Stomach smooth muscle (tissue), 2 donors: ENCODE data around the gene TMEM221.

Experiments used
- H3K27ac ChIP-seq: one replicate; pipeline ENCODE4 v1.7.0; 2013; ENCODE audit warnings: mild to moderate bottlenecking, low read length, inconsistent platforms
- H3K27me3 ChIP-seq, 2 donors: one replicate each; pipeline ENCODE4 v1.7.0; 2013; ENCODE audit warnings: low read length in 2 of 2; ENCODE audit not compliant: insufficient read depth in 2 of 2, control insufficient read depth in 1 of 2
- H3K36me3 ChIP-seq, 2 donors: one replicate each; pipeline ENCODE4 v1.7.0; 2013; ENCODE audit warnings: low read length in 2 of 2; ENCODE audit not compliant: control insufficient read depth in 2 of 2, insufficient read depth in 2 of 2
- H3K4me1 ChIP-seq: one replicate; pipeline ENCODE4 v1.7.0; 2013; ENCODE audit warnings: low read length; ENCODE audit not compliant: control insufficient read depth, insufficient read depth
- H3K4me3 ChIP-seq, 2 donors: one replicate each; pipeline ENCODE4 v1.7.0; 2013; ENCODE audit warnings: low read length in 2 of 2
- H3K9ac ChIP-seq, 2 donors: one replicate each; pipeline ENCODE4 v1.7.0; 2013; ENCODE audit warnings: low read length in 2 of 2, mild to moderate bottlenecking in 1 of 2
- H3K9me3 ChIP-seq, 2 donors: one replicate each; pipeline ENCODE4 v1.7.0; 2013; ENCODE audit warnings: low read length in 2 of 2; ENCODE audit not compliant: control insufficient read depth in 2 of 2
- donor health status: healthy.
- donor health status: Pancreatic carcinoma.

TMEM221 gene

DNA sequence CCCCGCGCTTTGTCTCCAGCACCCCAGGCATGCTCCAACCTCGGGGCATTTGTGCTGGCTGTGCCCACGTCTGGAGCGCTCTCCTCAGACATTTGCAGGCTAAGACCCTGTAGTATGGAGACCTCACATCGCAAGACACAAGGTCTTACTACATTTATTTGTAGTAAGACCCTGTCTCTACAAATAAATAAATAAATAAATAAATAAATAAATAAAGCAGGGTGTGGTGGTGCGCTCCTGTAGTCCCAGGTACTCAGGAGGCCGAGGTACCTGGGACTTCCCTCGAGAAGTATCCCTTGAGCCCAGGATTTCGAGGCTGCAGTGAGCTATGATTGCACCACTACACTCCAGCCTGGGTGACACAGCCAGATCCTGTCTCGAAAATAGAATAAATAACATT lies 7.7 kb upstream of the TMEM221 start:
- Histone ChIP-seq H3K9me3 (peaks cover 0 to 3% of the 10 kb centered on the region in 2 donors), H3K4me1 (peaks cover 2% of the 10 kb centered on the region), H3K4me3 (no peak overlapping the region), H3K27me3 (peaks cover 29 to 38% of the 10 kb centered on the region in 2 donors), H3K27ac (no peak overlapping the region), H3K36me3 (no peaks in the 10 kb centered on the region), H3K9ac (no peak overlapping the region)

DNA sequence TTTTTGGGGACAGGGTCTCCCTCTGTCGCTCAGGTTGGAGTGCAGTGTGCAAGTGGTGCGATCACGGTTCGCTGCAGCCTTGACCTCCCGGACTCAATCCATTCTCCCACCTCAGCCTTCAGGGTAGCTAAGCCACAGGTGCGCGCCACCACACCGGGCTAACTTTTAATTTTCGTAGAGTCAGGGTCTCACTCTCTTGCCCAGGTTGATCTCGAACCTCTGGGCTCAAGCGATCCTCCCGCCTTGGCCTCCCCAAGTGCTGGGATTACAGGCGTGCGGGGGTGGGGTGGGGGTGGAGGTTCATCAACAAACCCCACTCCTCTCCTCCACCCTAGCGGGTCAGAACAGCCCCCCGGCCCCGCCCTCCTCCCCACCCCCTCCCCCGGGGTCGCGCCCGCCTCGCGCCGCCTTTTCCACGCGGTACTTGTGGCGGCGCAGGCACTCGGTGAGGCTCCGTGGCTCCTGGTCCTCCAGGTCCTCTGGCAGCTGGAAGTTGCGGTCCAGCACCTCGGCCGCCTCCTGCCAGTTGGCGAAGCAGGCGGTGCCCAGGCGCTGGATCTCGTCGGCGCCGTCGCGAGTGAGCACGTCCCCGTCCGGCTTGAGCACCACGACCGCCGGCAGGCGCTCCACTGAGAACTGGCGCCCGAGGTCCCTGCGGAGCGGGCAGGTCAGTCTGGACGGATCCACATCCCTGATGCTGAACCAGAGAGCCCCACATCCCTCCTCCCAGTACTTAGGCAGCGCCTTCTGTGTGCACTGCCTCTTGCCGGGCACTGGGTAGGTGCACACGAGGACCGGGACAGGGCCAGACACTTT lies 7.0 kb upstream of the TMEM221 start:
- Histone ChIP-seq H3K4me1 (peaks cover 2% of the 10 kb centered on the region), H3K36me3 (no peaks in the 10 kb centered on the region), H3K27ac (no peak overlapping the region), H3K9ac (no peak overlapping the region), H3K4me3 (no peak overlapping the region), H3K27me3 (peaks cover 25 to 34% of the 10 kb centered on the region in 2 donors), H3K9me3 (peaks cover 0 to 3% of the 10 kb centered on the region in 2 donors)

DNA sequence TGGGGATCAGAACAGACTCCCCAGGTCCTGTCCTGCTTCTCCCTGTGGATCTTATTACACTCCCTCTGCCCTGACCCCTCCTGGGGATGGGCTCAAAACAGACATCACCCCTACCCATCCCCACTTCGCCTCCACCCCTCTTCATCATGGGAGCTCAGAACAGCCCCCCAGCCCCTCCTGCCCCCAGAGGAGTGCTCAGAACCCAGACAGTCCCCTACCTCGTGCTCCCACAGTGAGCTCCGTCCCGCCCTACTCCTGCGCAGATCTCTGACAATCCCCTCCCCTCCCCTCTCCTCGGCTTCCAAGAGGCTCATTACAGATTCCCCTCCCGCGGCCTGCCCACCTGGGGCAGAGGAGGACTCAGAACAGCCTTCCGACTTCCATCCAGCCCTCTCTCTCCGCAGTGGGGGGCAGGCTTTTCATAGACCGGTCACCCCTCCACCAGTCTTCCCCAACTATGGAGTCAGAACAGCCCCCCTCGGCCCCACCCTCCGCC lies 6.2 kb upstream of the TMEM221 start:
- Histone ChIP-seq H3K9ac (no peak overlapping the region), H3K36me3 (no peaks in the 10 kb centered on the region), H3K27me3 (peaks cover 18 to 28% of the 10 kb centered on the region in 2 donors)

DNA sequence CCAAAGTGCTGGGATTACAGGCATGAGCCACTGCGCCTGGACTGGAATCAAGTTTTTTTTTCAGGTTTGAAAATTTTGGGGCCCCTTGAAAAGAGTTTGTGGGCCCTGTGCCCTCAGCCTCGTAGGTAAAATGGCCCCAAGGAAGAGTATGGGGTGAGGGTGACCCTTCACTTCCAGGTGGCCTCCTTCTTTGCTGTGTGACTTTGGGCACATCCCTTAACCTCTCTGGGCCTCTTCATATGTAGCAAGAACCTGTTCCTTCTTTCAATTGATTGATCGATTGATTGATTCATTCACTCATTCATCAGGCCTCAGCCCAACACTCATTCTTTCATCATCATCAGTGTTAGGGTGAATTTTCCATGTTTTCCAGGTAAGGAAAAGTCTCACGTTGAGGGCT lies 3.4 kb upstream of the TMEM221 start:
- Histone ChIP-seq H3K4me1 (peaks cover 9% of the 10 kb centered on the region), H3K27ac (no peak overlapping the region), H3K36me3 (no peaks in the 10 kb centered on the region), H3K9me3 (peaks cover 0 to 3% of the 10 kb centered on the region in 2 donors), H3K27me3 (peaks cover 12 to 22% of the 10 kb centered on the region in 2 donors), H3K4me3 (no peak overlapping the region), H3K9ac (no peak overlapping the region)

More for the DNA sequence above, 6.2 kb upstream of the TMEM221 start:
- no peak overlapping the region for H3K27ac ChIP-seq
- H3K4me3 ChIP-seq: no peak overlapping the region
- H3K4me1 ChIP-seq: peaks cover 2% of the 10 kb centered on the region
- peaks cover 0 to 3% of the 10 kb centered on the region in 2 donors for H3K9me3 ChIP-seq

DNA sequence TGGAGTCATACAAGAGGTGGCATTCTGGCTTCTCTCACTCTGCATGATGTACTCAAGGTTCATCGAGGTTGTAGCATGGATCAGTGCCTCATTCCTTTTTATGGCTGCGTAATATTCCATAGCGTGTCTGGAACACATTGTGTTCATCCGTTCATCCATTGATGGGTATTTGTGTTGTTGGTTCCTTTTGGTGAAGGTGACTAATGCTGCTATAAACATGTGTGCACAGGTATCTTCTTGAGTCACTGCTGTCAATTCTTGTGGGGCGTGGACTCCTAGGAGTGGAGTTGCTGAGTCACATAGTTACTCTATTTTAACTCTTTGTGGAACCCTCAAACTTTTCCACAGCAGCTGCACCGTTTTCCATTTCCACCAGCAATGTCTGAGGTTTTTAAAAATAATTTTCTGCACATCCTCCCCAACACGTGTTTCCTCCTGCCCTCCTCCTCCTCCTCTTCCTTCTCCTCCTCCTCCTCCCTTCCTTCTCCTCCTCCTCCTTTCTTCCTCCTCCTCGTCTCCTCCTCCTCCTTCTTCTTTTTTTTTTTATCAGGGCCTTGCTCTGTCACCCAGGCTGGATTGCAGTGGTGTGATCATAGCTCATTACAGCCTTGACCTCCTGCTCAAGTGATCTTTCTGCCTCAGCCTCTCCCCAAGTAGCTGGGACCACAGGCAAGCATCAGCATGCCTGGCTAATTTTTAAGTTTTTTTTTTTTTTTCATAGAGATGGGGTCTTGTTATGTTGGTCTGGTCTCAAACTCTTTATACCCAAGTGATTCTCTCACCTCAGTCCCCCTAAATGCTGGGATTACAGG lies 2.0 kb upstream of the TMEM221 start:
- H3K4me1 ChIP-seq: peaks cover 9% of the 10 kb centered on the region
- peaks cover 0 to 3% of the 10 kb centered on the region in 2 donors for H3K9me3 ChIP-seq
- no peak overlapping the region for H3K27ac ChIP-seq
- H3K4me3 ChIP-seq: no peak overlapping the region
- H3K27me3 ChIP-seq: peaks cover 8 to 11% of the 10 kb centered on the region in 2 donors
- H3K9ac ChIP-seq: no peak overlapping the region
- no peaks in the 10 kb centered on the region for H3K36me3 ChIP-seq

DNA sequence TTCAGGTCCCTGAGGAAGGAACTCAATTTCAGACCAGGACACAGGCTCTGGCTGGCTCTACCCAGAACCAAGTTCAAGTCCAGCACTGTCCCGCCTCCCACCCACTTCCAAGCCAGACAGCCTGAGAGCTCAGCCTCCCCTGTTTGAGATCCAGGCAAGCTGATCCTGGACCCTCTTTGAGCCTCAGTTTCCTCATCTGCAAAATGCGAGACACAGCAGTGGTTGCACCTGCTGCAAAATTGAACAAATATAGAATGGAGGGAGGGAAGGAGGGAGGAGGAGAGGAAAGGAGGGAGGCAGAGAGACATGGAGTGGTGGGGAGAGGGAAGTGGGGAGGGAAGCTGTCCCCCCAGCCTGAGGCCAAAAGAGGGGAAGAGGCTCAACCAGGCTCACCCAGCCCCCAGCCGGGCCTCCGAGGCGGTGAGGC lies 751 bp downstream of the TMEM221 start:
- Histone ChIP-seq H3K9ac (no peak overlapping the region), H3K27ac (no peak overlapping the region), H3K27me3 (no peaks in the 10 kb centered on the region)

DNA sequence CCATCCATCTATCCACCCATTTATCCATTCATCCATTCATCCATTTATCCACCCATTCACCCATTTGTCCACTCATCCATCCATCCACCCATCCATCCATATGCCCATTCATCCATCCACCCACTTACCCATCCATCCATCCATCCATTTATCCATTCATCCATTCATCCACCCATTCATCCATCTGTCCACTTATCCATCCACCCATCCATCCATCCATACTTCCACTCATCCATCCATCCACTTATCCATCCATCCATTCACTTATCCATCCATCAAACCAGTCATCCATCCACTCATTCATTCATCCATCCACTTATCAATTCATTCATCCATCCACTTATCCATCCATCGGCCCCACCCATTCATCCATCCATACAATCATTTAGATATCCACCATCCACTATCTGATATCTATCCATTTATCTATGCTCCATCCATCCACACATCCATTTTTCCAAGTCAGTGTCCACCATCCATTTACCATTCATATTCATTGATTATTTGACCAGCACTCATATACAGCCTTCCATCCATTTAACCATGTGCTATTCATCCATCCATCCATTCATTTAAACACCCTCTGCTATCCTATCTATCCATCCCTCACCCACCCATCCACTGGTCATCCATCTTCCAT lies 2.8 kb downstream of the TMEM221 start:
- H3K27me3 ChIP-seq: no peaks in the 10 kb centered on the region
- peaks cover 0 to 4% of the 10 kb centered on the region in 2 donors for H3K9me3 ChIP-seq
- H3K9ac ChIP-seq: no peak overlapping the region
- H3K27ac ChIP-seq: no peak overlapping the region
- H3K4me1 ChIP-seq: peaks cover 7% of the 10 kb centered on the region
- H3K36me3 ChIP-seq: no peaks in the 10 kb centered on the region
- no peak overlapping the region for H3K4me3 ChIP-seq

More for the DNA sequence above, 751 bp downstream of the TMEM221 start:
- H3K36me3 ChIP-seq: no peaks in the 10 kb centered on the region
- no peaks in the 10 kb centered on the region for H3K9me3 ChIP-seq
- peak overlapping the region in 1 of 2 donors; percentile 65 for H3K4me3 ChIP-seq
- H3K4me1 ChIP-seq: peaks cover 7% of the 10 kb centered on the region

DNA sequence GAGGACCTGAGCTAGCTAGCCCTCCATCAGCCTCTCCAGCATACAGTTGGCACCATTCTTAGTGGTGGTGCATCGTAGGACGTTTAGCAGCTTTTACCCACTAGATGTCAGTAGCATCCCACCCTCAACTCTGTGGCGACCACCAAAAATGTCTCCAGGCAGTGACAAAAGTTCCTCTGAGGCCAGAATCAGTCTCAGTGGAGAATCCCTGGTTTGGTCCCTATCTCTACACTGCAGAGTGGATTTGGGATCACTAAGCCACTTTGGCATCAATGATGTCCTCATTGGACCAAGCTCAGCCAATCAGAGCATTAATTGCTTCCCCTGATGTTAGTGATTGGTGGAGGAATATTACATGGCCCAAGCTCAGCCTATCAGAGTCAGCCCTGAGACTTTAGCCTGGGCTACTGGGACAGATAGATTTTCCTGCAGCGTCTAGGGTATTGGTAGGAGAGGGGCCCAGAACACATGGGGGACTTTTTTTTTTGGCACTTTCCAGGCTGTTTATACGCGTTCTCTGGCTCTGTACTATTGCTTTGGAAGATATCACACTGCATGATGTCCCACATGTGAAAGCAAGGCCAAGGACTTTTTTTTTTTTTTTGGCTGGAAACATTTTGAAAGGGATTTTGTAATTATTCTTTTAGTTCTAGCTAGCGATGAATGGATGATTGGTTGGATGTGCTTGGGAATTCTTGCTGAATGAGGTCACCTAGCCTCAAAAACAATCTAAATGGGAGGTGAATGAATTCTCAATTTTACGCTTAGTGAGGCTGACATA lies 7.0 kb downstream of the TMEM221 start:
- no peaks in the 10 kb centered on the region for H3K36me3 ChIP-seq
- H3K4me1 ChIP-seq: no peaks in the 10 kb centered on the region
- H3K27me3 ChIP-seq: no peaks in the 10 kb centered on the region
- H3K9me3 ChIP-seq: peaks cover 0 to 4% of the 10 kb centered on the region in 2 donors
- no peak overlapping the region for H3K4me3 ChIP-seq
- no peak overlapping the region for H3K9ac ChIP-seq
- no peak overlapping the region for H3K27ac ChIP-seq

DNA sequence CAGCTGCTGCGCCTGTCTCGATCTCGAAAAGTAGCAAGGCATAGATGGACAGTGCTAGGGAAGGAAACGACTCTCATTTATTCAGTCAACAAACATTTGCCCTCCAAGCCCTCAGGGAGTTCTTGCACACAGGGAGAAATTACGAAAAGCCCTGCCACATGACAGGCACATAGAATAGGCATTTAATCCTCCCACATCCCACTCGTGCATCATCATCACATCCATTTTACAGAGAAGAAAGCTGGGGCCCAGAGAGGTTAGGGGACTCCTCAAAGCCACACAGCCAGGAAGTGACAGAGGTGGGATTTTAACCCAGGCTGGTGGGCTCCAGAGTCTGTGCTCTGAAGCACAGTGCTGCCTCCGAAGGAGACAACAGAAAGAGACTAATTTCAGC lies 11.6 kb downstream of the TMEM221 start:
- Histone ChIP-seq H3K27ac (no peak overlapping the region), H3K27me3 (no peaks in the 10 kb centered on the region), H3K4me3 (no peak overlapping the region), H3K9me3 (peaks cover 0 to 4% of the 10 kb centered on the region in 2 donors), H3K36me3 (peaks cover 0 to 3% of the 10 kb centered on the region in 2 donors), H3K9ac (no peak overlapping the region), H3K4me1 (no peaks in the 10 kb centered on the region)
